ENCODE measurements around the gene UBXN1.

UBXN1 gene

DNA sequence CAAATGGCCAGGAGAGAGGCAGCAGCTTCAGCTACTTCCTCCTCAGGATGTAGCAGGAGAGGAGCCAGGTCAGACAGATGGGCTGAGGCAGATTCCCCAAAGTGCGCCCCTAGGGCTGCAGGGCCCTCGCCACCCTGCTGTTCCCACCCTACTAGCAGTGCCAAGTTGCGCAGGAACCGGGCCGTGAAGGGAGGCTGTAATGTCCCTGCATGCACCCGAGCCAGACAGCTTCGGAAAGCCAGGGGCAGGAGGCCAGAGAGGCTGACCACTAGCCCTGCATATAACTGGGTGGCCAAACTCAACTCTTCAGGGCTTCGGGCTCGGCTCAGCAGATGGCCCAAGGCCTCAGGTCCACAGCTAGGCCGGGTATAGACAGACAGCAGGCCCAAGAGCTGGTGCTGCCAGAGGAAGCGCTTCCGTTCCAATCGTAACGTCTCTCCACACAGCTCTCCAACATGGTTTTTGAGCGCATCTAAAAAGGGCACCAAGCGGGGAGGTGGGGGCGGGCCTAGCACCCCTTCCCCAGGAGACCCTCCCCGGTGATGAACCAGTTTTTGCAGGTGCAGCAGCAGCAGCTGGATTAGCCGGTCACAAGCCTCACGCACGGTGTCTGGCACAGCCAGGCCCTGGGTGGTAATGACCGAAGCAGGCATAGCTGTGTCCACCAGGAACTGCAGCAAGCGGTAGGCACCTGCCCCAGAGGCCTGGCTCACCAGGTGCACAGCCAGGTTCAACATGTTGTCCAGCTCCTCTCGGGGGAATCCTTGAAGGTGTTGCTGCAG, 30.5 kb downstream of the UBXN1 start:
- in situ Hi-C loops (cut with HindIII; ENCODE audit: low sequenced_read_pairs): no loop called here

DNA sequence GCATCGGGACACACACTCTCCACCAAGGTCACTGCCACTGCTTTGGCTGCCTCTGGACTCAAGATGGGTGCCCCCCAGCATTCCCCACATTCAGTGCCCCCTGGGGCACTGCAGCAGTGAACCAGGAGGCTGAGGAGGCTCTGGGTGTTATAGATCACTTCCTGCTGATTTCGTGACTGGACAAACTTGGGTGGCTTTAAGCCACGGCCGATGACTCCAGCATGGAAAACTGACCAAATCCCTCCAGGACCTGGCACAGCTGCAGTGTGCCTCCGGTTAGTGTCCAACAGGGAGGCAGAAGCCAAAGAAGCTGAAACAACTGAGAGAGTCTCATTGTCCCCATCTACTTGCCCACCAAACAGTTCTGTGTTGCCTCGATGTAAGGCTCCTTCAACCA, 31.3 kb downstream of the UBXN1 start:
- in situ Hi-C loops (cut with HindIII; ENCODE audit: low sequenced_read_pairs): no loop called here

DNA sequence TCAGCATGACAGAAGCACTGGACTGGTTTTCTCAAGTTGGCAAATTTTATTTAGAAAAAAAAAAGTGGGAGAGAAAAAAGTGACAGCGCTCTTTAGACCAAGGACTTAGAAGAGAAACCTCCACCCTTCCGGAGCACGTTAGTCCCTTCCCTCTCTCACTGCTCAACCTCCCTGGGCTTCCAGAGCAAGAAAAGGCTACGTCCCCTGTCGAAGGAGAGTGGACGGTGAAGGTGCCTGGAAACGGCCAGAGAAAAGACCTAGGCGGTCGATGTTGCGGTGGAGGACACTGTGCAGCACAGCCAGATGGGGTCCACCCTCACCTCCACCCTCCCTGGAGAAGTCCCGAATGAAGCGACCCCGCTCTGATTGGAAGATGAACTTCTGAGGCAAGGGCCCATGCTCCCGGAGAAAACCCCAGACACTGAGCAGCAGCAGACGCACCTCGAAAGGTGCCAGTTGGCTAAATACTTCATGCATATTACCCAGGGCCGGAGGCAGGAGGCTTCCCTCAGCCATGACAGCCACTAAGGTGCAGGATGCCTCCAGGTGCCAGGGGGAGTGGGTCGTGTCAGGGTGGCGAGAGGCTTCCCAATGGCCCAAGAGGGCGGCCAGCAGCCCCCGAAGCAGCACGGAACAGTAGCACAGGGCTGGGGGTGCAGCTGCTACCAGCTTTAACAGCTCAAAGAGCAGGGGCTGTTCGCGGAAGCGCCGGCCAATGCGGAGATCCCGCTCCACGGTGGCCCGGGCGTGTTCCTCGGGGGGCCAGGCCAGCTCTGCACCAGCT, 31.9 kb downstream of the UBXN1 start:
- in situ Hi-C loops (cut with HindIII; ENCODE audit: low sequenced_read_pairs): no loop called here

DNA sequence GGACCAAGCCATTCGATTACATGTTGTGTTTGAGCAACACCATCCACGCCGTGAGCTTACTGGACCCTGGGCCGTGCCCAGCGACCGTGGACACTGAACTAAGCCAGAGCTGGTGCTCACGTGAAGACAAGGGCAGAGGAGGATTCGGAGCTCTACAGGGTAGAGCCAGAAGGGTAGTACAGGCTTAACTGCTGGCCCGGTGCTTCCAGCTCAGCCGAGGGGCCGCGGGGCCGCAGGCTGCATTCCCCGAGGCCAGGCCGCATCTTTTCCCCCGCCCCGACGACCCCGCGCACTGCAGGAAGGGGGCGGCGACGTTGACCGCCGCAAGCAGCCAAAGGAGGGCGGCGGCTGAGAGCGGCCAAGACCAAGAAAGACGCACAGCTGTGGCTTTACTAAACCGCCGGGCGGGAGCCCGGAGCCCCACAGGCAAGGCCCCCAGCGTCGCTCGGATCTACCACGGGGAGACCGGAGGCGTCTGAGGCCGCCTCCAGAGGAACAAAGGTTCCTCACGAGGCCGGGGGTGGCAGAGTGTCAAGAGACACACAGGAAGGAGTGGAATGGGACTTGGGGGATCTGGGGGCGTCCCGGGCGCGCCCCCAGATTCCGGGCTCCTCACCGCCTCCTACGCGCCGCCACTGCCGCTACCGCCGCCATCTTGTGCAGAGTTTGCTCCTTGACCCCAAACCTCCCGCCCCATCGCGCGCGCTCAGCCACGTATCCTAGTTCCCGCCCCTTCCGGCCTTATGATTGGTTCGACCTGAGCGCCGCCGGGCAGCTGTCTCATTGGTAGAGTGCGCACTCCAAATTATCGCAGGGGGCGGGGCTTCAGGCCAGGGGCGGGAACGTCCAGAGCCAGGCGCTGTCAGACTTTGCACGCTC, 32.7 kb downstream of the UBXN1 start, which contains the start of gene GANAB:
GANAB (minus strand) TSS at position 668 of the 879 bp plus-strand sequence; CDS start at position 654, 14 bp downstream.
- in situ Hi-C loops (cut with HindIII; ENCODE audit: low sequenced_read_pairs): no loop called here

DNA sequence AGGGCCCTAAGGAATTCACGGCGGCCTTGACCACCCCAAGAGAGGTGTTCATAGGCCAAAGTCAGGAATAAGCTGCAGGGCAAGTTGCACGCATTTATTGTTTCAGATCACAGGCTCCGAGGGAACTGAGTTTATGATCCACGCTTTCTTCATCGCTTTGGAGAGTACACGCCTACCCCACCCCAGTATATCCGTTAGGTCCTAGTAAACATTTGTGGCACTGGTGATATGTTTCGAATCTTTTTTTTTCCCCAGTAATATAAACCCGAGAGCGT, 33.3 kb downstream of the UBXN1 start:
- in situ Hi-C loops (cut with HindIII; ENCODE audit: low sequenced_read_pairs): no loop called here

DNA sequence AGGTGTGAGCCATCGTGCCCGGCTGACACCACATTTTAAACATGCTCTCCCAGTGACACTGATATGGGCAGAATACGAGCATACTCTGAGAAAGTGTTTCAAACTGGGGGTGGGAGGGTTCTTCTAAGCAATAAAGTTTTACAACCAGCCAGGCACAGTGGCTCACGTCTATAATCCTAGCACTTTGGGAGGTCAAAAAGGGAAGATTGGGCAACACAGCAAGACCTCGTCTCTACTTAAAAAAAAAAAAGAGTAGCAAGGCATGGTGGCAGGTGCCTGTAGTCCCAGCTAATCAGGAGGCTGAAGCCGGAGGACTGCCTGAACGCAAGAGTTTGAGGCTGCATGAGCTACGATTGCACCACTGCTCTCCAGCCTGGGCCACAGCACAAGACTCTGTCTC, 34.7 kb downstream of the UBXN1 start:
- in situ Hi-C loops (cut with HindIII; ENCODE audit: low sequenced_read_pairs): no loop called here

DNA sequence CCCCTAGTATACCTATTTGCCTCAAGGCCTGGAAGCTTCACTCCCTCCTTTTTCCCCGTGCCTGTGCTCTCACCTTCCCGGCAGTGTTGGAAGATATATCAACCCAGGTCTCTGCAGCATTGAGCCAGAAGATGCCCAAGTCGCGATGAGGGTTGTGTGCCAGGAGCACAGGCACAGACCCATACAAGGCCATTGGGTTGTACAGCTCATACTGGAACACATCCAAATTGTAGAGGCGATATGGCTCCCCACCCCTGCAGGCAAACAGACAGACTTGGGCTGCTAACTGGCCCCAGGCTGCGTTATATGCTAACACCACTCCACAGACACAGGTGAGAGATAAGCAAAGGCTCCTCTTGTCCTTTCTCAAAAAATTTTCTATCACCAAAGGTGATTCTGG, 46.4 kb downstream of the UBXN1 start:
- in situ Hi-C loops (cut with HindIII; ENCODE audit: low sequenced_read_pairs): no loop called here

GRCh38 chr11:62627713-62628112, 51.2 kb downstream of the UBXN1 start:
- in situ Hi-C loops (cut with HindIII; ENCODE audit: low sequenced_read_pairs): no loop called here
